ENCODE measurements around the gene ANAPC4.
"Not testable (repeated sequence)": the region's sequence is repeated elsewhere in the genome, so short reads cannot be mapped to it uniquely, and the experiment has no call there.

Gene ANAPC4

DNA sequence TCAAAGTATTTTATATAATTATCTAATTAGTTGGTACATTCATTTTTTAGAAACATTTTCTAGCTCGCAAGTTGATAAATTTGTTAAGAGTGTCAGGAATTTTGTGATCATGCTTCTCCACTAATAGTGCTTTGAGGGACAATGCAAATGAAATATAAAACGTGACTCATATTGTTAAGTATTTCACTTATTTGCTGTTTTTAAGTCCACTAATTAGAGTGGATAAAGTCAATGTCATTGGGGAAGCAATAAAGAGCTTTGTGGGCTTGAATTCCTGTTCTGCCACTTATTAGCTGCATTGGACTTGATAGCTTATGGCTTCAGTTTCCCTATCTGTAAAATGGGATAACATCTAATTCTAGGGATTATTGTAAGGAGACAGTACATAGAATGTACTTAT lies 26.5 kb upstream of the ANAPC4 start:
- DNase-seq = no peak
- Histone ChIP-seq H3K36me3 (ENCODE audit: control insufficient read depth, insufficient read depth, low read length) (no peaks in the 10 kb centered on the region), H3K4me1 (ENCODE audit: control insufficient read depth, insufficient read depth, low read length, poor library complexity, severe bottlenecking) (no peaks in the 10 kb centered on the region), H3K4me3 (ENCODE audit: insufficient read depth, low read depth, low read length, poor library complexity, severe bottlenecking) (no peak overlapping the region), H3K27me3 (replicated peaks; ENCODE audit: control insufficient read depth, insufficient read depth, low read length, poor library complexity, severe bottlenecking) (no peaks in the 10 kb centered on the region), H3K9me3 (ENCODE audit: control insufficient read depth, low read length) (no peaks in the 10 kb centered on the region), H3K27ac (ENCODE audit: insufficient read depth, low read length, poor library complexity, severe bottlenecking) (no peak overlapping the region)

DNA sequence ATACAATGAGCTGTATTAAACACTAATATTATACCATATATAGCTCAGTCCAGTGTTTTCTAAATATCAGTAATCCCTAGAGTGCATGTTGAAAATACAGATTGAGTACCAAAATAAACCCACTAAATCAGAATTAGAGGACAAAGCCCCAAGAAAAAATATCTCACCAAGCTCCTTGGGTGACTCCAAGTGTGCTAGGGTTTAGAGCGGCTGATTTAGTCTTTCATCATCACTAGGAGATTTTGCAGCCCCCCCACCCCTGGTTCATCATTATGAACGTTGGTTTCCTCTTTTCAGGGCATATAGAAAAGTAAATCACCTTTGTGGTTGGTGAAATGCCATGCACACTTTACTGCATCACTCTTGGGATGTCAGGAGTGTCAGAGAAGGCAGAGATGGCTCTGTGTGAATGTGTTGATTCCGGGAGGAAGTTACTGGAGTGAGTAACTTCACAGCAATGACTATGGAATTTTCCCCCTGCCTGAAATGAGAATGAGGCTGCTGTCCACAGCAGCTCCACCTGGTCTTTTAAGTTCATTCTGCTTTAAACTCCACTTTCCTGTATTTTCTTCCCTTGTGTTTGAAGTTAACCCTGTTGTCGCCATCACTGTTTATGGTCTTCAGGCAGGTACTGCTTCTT lies 25.2 kb upstream of the ANAPC4 start:
- Histone ChIP-seq H3K4me1 (ENCODE audit: control insufficient read depth, insufficient read depth, low read length, poor library complexity, severe bottlenecking) (no peaks in the 10 kb centered on the region), H3K4me3 (ENCODE audit: insufficient read depth, low read depth, low read length, poor library complexity, severe bottlenecking) (no peak overlapping the region), H3K27ac (ENCODE audit: insufficient read depth, low read length, poor library complexity, severe bottlenecking) (no peak overlapping the region), H3K27me3 (replicated peaks; ENCODE audit: control insufficient read depth, insufficient read depth, low read length, poor library complexity, severe bottlenecking) (no peaks in the 10 kb centered on the region), H3K36me3 (ENCODE audit: control insufficient read depth, insufficient read depth, low read length) (no peaks in the 10 kb centered on the region), H3K9me3 (ENCODE audit: control insufficient read depth, low read length) (no peaks in the 10 kb centered on the region)
- no peak for DNase-seq

DNA sequence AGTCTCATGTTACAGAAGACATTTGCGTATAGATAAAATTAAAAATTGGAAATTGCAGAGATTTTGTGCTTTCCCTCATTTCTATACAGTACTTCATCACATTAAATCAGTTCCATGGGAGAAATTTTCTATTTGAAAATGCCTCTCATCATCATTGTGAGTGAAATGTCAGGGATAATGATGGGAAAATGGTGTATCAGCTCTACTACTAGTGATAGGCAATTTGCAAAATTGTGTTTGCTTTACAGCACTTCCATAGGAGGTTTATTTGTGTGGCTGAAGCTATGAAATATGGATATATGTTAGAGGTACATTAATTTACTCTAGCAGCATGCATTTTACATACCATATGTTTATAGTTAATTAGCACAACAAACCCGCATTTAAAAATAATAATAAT lies 21.0 kb upstream of the ANAPC4 start:
- Histone ChIP-seq H3K4me1 (ENCODE audit: control insufficient read depth, insufficient read depth, low read length, poor library complexity, severe bottlenecking) (no peaks in the 10 kb centered on the region), H3K27me3 (replicated peaks; ENCODE audit: control insufficient read depth, insufficient read depth, low read length, poor library complexity, severe bottlenecking) (no peaks in the 10 kb centered on the region), H3K9me3 (ENCODE audit: control insufficient read depth, low read length) (no peaks in the 10 kb centered on the region), H3K27ac (ENCODE audit: insufficient read depth, low read length, poor library complexity, severe bottlenecking) (no peak overlapping the region), H3K36me3 (ENCODE audit: control insufficient read depth, insufficient read depth, low read length) (no peaks in the 10 kb centered on the region), H3K4me3 (ENCODE audit: insufficient read depth, low read depth, low read length, poor library complexity, severe bottlenecking) (no peak overlapping the region)
- DNase-seq = no peak

DNA sequence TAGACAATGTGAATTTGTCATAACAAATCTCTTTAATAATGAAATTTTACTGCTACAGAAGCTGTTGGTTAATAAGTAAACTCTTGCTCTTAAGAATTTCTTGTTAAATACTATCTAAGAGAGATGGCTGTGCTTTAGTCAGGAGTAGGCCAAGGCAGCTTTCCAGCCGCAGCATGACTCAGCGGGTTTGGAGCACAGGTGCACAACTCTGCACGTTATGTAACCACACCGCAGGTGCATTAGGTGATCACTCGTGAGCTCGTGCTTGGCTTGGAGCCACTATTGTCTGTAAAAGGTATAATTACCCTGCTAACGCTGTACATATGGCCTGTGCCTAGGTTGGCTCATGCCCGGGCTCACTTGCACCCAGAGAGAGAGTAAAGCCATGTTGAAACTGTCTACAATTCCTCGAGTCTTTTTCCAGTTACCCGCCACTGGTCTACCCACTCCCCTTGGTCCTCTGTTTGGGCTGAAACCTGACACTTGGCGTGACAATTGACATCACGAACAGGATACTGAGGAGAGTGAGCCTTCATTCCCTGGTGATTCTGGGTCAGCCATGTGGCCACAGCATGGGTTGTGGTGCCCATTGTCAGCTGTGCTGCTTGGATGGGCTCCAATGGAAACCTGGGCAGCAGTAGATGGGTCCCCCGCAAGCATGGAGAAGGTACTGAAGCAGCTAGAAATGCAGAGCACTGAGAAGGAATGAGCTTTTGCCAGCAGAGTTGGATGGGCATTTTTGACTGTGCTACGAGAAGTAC lies 18.4 kb upstream of the ANAPC4 start:
- H3K27ac ChIP-seq (ENCODE audit: insufficient read depth, low read length, poor library complexity, severe bottlenecking) = no peak overlapping the region
- H3K36me3 ChIP-seq (ENCODE audit: control insufficient read depth, insufficient read depth, low read length) = peaks cover 3% of the 10 kb centered on the region
- H3K4me1 ChIP-seq (ENCODE audit: control insufficient read depth, insufficient read depth, low read length, poor library complexity, severe bottlenecking) = no peaks in the 10 kb centered on the region
- no peaks in the 10 kb centered on the region for H3K27me3 ChIP-seq (replicated peaks; ENCODE audit: control insufficient read depth, insufficient read depth, low read length, poor library complexity, severe bottlenecking)
- no peak for DNase-seq
- no peaks in the 10 kb centered on the region for H3K9me3 ChIP-seq (ENCODE audit: control insufficient read depth, low read length)
- no peak overlapping the region for H3K4me3 ChIP-seq (ENCODE audit: insufficient read depth, low read depth, low read length, poor library complexity, severe bottlenecking)

DNA sequence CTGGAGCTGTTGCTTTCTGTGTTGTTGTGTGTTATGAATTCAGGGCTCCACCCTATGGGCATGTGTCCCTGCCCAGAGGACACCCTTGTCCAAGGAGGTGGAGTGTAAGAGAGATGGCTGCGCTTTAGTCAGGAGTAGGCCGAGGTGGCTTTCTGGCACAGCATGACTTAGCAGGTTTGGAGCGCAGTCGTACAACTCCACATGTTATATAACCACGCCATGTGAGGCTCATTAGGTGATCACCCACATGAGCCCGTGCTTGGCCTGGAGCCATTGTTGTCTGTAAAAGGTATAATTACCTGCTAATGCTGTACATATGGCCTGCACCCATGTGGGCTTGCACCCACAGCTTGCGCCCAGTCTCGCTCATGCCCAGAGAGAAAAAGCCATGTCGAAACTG lies 15.8 kb upstream of the ANAPC4 start:
- no peak overlapping the region for H3K27ac ChIP-seq (ENCODE audit: insufficient read depth, low read length, poor library complexity, severe bottlenecking)
- DNase-seq = no peak
- peaks cover 3% of the 10 kb centered on the region for H3K36me3 ChIP-seq (ENCODE audit: control insufficient read depth, insufficient read depth, low read length)
- no peaks in the 10 kb centered on the region for H3K4me1 ChIP-seq (ENCODE audit: control insufficient read depth, insufficient read depth, low read length, poor library complexity, severe bottlenecking)
- no peak overlapping the region for H3K4me3 ChIP-seq (ENCODE audit: insufficient read depth, low read depth, low read length, poor library complexity, severe bottlenecking)
- no peaks in the 10 kb centered on the region for H3K9me3 ChIP-seq (ENCODE audit: control insufficient read depth, low read length)
- H3K27me3 ChIP-seq (replicated peaks; ENCODE audit: control insufficient read depth, insufficient read depth, low read length, poor library complexity, severe bottlenecking) = no peaks in the 10 kb centered on the region

DNA sequence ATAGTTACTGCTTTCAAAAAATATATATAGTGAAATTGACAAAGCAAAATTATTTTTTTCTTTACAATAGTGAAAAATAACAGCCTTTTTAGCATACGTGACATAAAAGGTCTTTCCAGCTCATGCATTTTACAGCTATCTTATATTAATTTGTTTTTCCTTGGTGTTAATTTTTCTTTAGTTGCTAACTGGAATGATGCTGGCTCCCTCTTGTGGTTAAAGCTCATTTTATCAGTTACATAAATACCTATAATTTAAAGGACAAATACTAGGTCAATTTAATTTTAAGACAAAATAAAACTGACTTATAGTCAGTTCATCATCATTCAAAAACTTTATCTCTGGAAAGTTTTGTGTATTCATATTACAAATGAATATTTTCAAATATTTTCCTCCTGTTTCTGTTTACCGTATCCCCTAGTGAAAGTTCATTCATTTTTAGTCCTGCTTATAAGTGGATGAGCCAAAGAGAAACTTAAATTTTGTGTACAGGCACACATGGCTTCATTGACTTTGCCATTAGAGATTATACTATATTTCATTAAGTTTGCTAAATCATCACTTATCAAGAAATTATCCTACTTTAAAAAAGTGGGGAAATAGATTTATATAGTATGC lies 9.9 kb upstream of the ANAPC4 start:
- H3K4me3 ChIP-seq (ENCODE audit: insufficient read depth, low read depth, low read length, poor library complexity, severe bottlenecking) = no peak overlapping the region
- no peak overlapping the region for H3K27ac ChIP-seq (ENCODE audit: insufficient read depth, low read length, poor library complexity, severe bottlenecking)
- DNase-seq = no peak
- no peaks in the 10 kb centered on the region for H3K27me3 ChIP-seq (replicated peaks; ENCODE audit: control insufficient read depth, insufficient read depth, low read length, poor library complexity, severe bottlenecking)
- no peaks in the 10 kb centered on the region for H3K9me3 ChIP-seq (ENCODE audit: control insufficient read depth, low read length)
- no peaks in the 10 kb centered on the region for H3K4me1 ChIP-seq (ENCODE audit: control insufficient read depth, insufficient read depth, low read length, poor library complexity, severe bottlenecking)
- peaks cover 3% of the 10 kb centered on the region for H3K36me3 ChIP-seq (ENCODE audit: control insufficient read depth, insufficient read depth, low read length)

DNA sequence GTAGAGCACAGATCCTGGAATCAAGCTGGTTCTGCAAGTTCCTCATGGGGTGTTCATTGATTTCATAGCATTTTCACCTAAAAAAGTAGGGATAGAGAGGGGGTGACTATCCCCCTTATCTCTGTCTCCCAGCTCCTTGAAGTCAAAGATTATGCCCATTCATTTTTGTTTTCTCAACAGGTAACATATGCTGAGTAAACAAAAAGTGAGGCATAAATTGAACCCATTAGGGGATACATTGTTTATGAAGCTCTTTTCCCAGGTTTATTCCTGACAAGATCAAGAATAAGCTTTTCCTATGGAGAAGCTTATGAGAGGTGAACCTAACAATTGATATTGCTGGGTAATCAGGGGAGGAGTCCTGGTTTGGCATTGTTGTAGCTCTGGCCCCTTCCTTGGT lies 9.2 kb upstream of the ANAPC4 start:
- Histone ChIP-seq H3K27ac (ENCODE audit: insufficient read depth, low read length, poor library complexity, severe bottlenecking) (no peak overlapping the region), H3K4me3 (ENCODE audit: insufficient read depth, low read depth, low read length, poor library complexity, severe bottlenecking) (no peak overlapping the region), H3K9me3 (ENCODE audit: control insufficient read depth, low read length) (no peaks in the 10 kb centered on the region), H3K4me1 (ENCODE audit: control insufficient read depth, insufficient read depth, low read length, poor library complexity, severe bottlenecking) (no peaks in the 10 kb centered on the region), H3K27me3 (replicated peaks; ENCODE audit: control insufficient read depth, insufficient read depth, low read length, poor library complexity, severe bottlenecking) (no peaks in the 10 kb centered on the region), H3K36me3 (ENCODE audit: control insufficient read depth, insufficient read depth, low read length) (peaks cover 2% of the 10 kb centered on the region)
- no peak for DNase-seq

DNA sequence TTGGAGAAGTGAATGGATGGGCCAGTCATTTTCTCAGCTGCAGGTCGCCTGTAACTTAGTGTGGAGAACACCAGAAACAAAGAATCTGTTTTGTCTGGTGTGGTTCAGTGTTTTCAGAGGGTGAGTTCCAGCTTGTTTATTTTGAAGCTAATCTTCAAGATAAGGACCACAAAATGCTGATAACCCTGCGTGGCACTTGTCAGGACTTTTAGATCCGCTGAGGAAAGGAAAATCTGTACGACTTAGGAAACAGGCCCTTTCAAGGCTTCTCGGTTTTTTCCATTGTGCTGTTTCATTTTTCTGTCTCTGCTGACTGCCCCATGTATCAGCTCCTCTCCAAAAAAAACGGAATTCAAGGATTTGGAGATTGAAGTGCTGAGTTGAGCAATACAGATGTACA lies 8.7 kb upstream of the ANAPC4 start:
- no peaks in the 10 kb centered on the region for H3K9me3 ChIP-seq (ENCODE audit: control insufficient read depth, low read length)
- H3K4me3 ChIP-seq (ENCODE audit: insufficient read depth, low read depth, low read length, poor library complexity, severe bottlenecking) = no peak overlapping the region
- DNase-seq = no peak
- H3K36me3 ChIP-seq (ENCODE audit: control insufficient read depth, insufficient read depth, low read length) = no peaks in the 10 kb centered on the region
- H3K27me3 ChIP-seq (replicated peaks; ENCODE audit: control insufficient read depth, insufficient read depth, low read length, poor library complexity, severe bottlenecking) = no peaks in the 10 kb centered on the region
- H3K27ac ChIP-seq (ENCODE audit: insufficient read depth, low read length, poor library complexity, severe bottlenecking) = no peak overlapping the region
- no peaks in the 10 kb centered on the region for H3K4me1 ChIP-seq (ENCODE audit: control insufficient read depth, insufficient read depth, low read length, poor library complexity, severe bottlenecking)

DNA sequence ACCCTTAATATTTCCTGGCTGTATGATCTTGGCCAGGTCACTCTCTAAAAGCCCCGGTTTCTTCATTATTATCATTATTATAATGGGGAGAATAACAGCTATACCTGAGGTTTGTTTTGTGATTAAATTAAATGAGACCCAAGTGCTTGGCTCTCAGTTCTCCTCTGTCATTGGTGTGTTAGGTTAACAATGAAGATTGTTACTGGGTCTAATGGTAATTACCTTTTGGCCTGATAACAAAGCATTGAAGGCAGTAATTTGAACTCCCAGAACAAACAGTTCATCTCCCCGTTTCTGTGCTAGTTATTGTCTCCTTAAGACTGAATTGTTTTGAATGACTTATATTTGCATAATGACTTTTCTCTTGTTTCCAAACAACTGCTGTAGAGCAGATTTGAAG lies 6.8 kb upstream of the ANAPC4 start:
- Histone ChIP-seq H3K27ac (ENCODE audit: insufficient read depth, low read length, poor library complexity, severe bottlenecking) (no peak overlapping the region), H3K4me1 (ENCODE audit: control insufficient read depth, insufficient read depth, low read length, poor library complexity, severe bottlenecking) (no peaks in the 10 kb centered on the region), H3K4me3 (ENCODE audit: insufficient read depth, low read depth, low read length, poor library complexity, severe bottlenecking) (no peak overlapping the region), H3K9me3 (ENCODE audit: control insufficient read depth, low read length) (no peaks in the 10 kb centered on the region), H3K36me3 (ENCODE audit: control insufficient read depth, insufficient read depth, low read length) (no peaks in the 10 kb centered on the region), H3K27me3 (replicated peaks; ENCODE audit: control insufficient read depth, insufficient read depth, low read length, poor library complexity, severe bottlenecking) (no peaks in the 10 kb centered on the region)
- DNase-seq = no peak

DNA sequence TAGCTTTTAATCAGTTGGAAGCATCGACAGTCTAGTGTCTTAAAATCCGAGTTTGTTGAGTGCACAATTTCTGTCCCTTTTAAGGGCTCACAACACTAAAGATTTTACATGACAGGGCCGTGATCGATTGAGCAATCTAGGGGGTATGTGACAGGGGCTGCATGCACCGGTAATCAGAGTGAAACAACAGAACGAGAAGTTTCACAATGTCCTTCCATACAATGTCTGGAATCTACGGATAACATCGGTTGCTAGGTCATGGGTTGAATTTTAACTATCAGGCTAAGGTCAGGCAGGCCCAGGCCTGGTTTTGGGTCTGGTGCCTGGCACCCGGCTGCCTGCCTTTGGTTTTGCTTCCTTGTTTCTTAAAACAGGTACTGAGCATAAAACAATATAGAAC lies 4.5 kb upstream of the ANAPC4 start:
- H3K27me3 ChIP-seq (replicated peaks; ENCODE audit: control insufficient read depth, insufficient read depth, low read length, poor library complexity, severe bottlenecking); H3K27ac ChIP-seq (ENCODE audit: insufficient read depth, low read length, poor library complexity, severe bottlenecking); H3K4me3 ChIP-seq (ENCODE audit: insufficient read depth, low read depth, low read length, poor library complexity, severe bottlenecking); H3K36me3 ChIP-seq (ENCODE audit: control insufficient read depth, insufficient read depth, low read length); H3K4me1 ChIP-seq (ENCODE audit: control insufficient read depth, insufficient read depth, low read length, poor library complexity, severe bottlenecking); DNase-seq; H3K9me3 ChIP-seq (ENCODE audit: control insufficient read depth, low read length): not testable (repeated sequence)

Measured in effector memory CD4-positive, alpha-beta T cell (primary cell).